H9 (cell line): Measurements from ENCODE around the gene PHF1. TPM values are rescaled to one million over a fixed set of nuclear protein-coding genes. Genes with fewer than 3 reads are reported as not detected.
A peak's percentile ranks its signal among the peaks of the same experiment; 100 is the strongest.

Source experiments
- DNase-seq: peaks from one replicate; pipeline ENCODE4 v3.0.0-alpha.2; 2017
- H2AFZ ChIP-seq: one replicate; pipeline ENCODE4 v1.6.1; 2013; ENCODE audit warnings: mild to moderate bottlenecking, low read length, control low read depth, moderate library complexity
- H2AK5ac ChIP-seq: 2 replicates; pipeline ENCODE4 v1.6.1; 2013; ENCODE audit warnings: low read length, control low read depth, mixed read lengths; ENCODE audit not compliant: insufficient read length
- H2BK120ac ChIP-seq: one replicate; pipeline ENCODE4 v1.6.1; 2013; ENCODE audit warnings: low read depth, mild to moderate bottlenecking, low read length, control low read depth, inconsistent platforms; ENCODE audit not compliant: poor library complexity, severe bottlenecking
- H2BK12ac ChIP-seq: 2 replicates; pipeline ENCODE4 v1.6.1; 2013; ENCODE audit warnings: low read length, control low read depth, mixed read lengths, low read depth; ENCODE audit not compliant: insufficient read length
- H2BK15ac ChIP-seq: 2 replicates; pipeline ENCODE4 v1.6.1; 2013; ENCODE audit warnings: low read depth, low read length, control low read depth
- H2BK20ac ChIP-seq: one replicate; pipeline ENCODE4 v1.6.1; 2013; ENCODE audit warnings: low read depth, mild to moderate bottlenecking, low read length, control low read depth, inconsistent platforms; ENCODE audit not compliant: poor library complexity, severe bottlenecking
- H2BK5ac ChIP-seq: 2 replicates; pipeline ENCODE4 v1.6.1; 2013; ENCODE audit warnings: low read length, control low read depth, mixed read lengths; ENCODE audit not compliant: insufficient read length
- H3K14ac ChIP-seq: 2 replicates; pipeline ENCODE4 v1.6.1; 2013; ENCODE audit warnings: low read length, control low read depth; ENCODE audit not compliant: insufficient read depth
- H3K18ac ChIP-seq: 2 replicates; pipeline ENCODE4 v1.6.1; 2013; ENCODE audit warnings: low read depth, mild to moderate bottlenecking, mixed read lengths, low read length, control low read depth; ENCODE audit not compliant: insufficient read length
- H3K23ac ChIP-seq: 2 replicates; pipeline ENCODE4 v1.6.1; 2013; ENCODE audit warnings: low read length, control low read depth, mixed read lengths, low read depth; ENCODE audit not compliant: insufficient read length
- H3K23me2 ChIP-seq: 2 replicates; pipeline ENCODE4 v1.6.1; 2013; ENCODE audit warnings: low read depth, mild to moderate bottlenecking, mixed read lengths, low read length, control low read depth; ENCODE audit not compliant: insufficient read length, poor library complexity, severe bottlenecking
- H3K27ac ChIP-seq: 2 replicates; pipeline ENCODE4 v1.5.1; 2013; ENCODE audit warnings: low read length, control low read depth, mixed read lengths, low read depth; ENCODE audit not compliant: insufficient read length
- H3K27me3 ChIP-seq: 2 replicates; pipeline ENCODE4 v1.6.1; 2013; ENCODE audit warnings: low read length, control low read depth, inconsistent platforms; ENCODE audit not compliant: insufficient read depth
- H3K4ac ChIP-seq: 2 replicates; pipeline ENCODE4 v1.6.1; 2013; ENCODE audit warnings: low read depth, mild to moderate bottlenecking, control low read depth, inconsistent platforms, low read length, moderate library complexity
- H3K4me1 ChIP-seq: 2 replicates; pipeline ENCODE4 v1.6.1; 2013; ENCODE audit warnings: low read length, control low read depth, inconsistent platforms; ENCODE audit not compliant: insufficient read depth
- H3K4me2 ChIP-seq: 2 replicates; pipeline ENCODE4 v1.6.1; 2013; ENCODE audit warnings: low read length, control low read depth, mixed read lengths; ENCODE audit not compliant: insufficient read length, insufficient read depth
- H3K56ac ChIP-seq: 2 replicates; pipeline ENCODE4 v1.6.1; 2013; ENCODE audit warnings: low read depth, mild to moderate bottlenecking, mixed read lengths, low read length, control low read depth; ENCODE audit not compliant: insufficient read length
- H3K79me1 ChIP-seq: 2 replicates; pipeline ENCODE4 v1.6.1; 2013; ENCODE audit warnings: low read depth, mild to moderate bottlenecking, moderate library complexity, low read length, control low read depth, inconsistent platforms; ENCODE audit not compliant: insufficient read depth, poor library complexity, severe bottlenecking
- H3K79me2 ChIP-seq: 2 replicates; pipeline ENCODE4 v1.6.1; 2013; ENCODE audit warnings: low read length, control low read depth, inconsistent platforms; ENCODE audit not compliant: insufficient read depth
- H3K9ac ChIP-seq: 2 replicates; pipeline ENCODE4 v1.6.1; 2013; ENCODE audit warnings: low read length, control low read depth, mixed read lengths; ENCODE audit not compliant: insufficient read length; ENCODE audit errors: extremely low read depth
- H3K9me3 ChIP-seq: one replicate; pipeline ENCODE4 v1.6.1; 2013; ENCODE audit warnings: low read depth, low read length, inconsistent platforms; ENCODE audit not compliant: control insufficient read depth
- H3T11ph ChIP-seq: one replicate; pipeline ENCODE4 v1.6.1; 2013; ENCODE audit warnings: mild to moderate bottlenecking, low read length, control low read depth, inconsistent platforms
- H4K20me1 ChIP-seq: one replicate; pipeline ENCODE4 v1.6.1; 2013; ENCODE audit not compliant: control insufficient read depth, insufficient read length, insufficient read depth
- H4K5ac ChIP-seq: 2 replicates; pipeline ENCODE4 v1.6.1; 2013; ENCODE audit warnings: low read depth, mild to moderate bottlenecking, mixed read lengths, low read length, control low read depth; ENCODE audit not compliant: insufficient read length
- H4K8ac ChIP-seq: replicated peaks from 2 replicates; pipeline ENCODE4 v1.6.1; 2013; ENCODE audit warnings: low read length, control low read depth, mixed read lengths, low read depth; ENCODE audit not compliant: insufficient read length
- H4K91ac ChIP-seq: 2 replicates; pipeline ENCODE4 v1.6.1; 2013; ENCODE audit warnings: low read depth, mild to moderate bottlenecking, moderate library complexity, mixed read lengths, low read length, control low read depth; ENCODE audit not compliant: insufficient read length
- H3K27ac Mint-ChIP-seq, 3 experiments: 2 replicates in 2 of 3; 3 replicates in 1 of 3; pipeline ENCODE4 v1.8.0; 2020 to 2021; ENCODE audit warnings: mixed read lengths in 3 of 3, mild to moderate bottlenecking in 1 of 3, moderate library complexity in 1 of 3
- H3K27me3 Mint-ChIP-seq: 2 replicates; pipeline ENCODE4 v1.8.0; 2021; ENCODE audit warnings: low read depth, mild to moderate bottlenecking, moderate library complexity, mixed read lengths
- H3K36me3 Mint-ChIP-seq, 3 experiments: 2 replicates in 2 of 3; 3 replicates in 1 of 3; pipeline ENCODE4 v1.8.0; 2020 to 2021; ENCODE audit warnings: low read depth in 3 of 3, mixed read lengths in 3 of 3; ENCODE audit not compliant: insufficient read depth in 1 of 3
- H3K4me1 Mint-ChIP-seq, 2 experiments: 2 replicates each; pipeline ENCODE4 v1.8.0; 2020; ENCODE audit warnings: mixed read lengths in 2 of 2
- H3K4me3 Mint-ChIP-seq, 2 experiments: 2 replicates in 1 of 2; 3 replicates in 1 of 2; pipeline ENCODE4 v1.8.0; 2020 to 2021; ENCODE audit warnings: mild to moderate bottlenecking in 2 of 2, mixed read lengths in 2 of 2, moderate library complexity in 1 of 2
- H3K9me3 Mint-ChIP-seq, 2 experiments: 2 replicates in 1 of 2; 3 replicates in 1 of 2; pipeline ENCODE4 v1.8.0; 2020; ENCODE audit warnings: mild to moderate bottlenecking in 2 of 2, mixed read lengths in 2 of 2, moderate library complexity in 1 of 2
- WGBS: extraction: QIAGEN DNeasy Blood & Tissue Kit; methylation state at CpG from one replicate; pipeline ENCODE4 v1.1.7; 2013; ENCODE audit warnings: missing lambda C conversion rate, low lambda C conversion rate, mixed read lengths; ENCODE audit not compliant: insufficient read length; ENCODE audit errors: extremely low coverage; 5-methylcytosine and 5-hydroxymethylcytosine counted together
- total RNA-seq: library from RNA; stranded (reverse); gene quantifications from 2 replicates; pipeline ENCODE4 v1.2.1, GENCODE V29; 2021
- TF ChIP-seq, protein P1 (sequence below): fragments of 200-600 bp; sonication (generic); conservative IDR thresholded peaks from 3 replicates; pipeline ENCODE4 v1.8.0; 2021; ENCODE audit warnings: antibody characterized with exemption, mild to moderate bottlenecking

PHF1 gene
- total RNA-seq, 1 experiment from 2014 or later: 56.8 TPM

DNA sequence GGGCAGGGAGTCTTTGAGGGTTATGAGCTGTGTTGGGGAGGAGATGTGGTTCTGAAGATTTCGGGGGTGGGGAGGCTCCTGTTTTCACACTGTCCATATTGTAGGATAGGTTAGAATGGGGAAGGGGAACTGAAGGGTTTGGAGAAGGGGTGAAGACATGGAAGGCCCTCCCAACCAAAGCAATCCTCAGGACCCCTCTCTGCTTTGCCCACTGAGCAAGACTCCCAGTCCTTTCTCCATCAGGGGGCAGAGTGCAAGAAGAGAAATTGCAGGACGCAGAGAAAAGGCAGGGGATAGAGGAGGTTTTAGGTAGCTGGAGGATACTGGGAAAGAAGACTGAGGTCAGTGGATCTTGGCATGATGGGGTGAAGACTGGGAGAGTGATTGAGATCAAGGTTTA lies 13.0 kb downstream of the PHF1 start:
- Histone ChIP-seq H3T11ph (no peak overlapping the region), H3K9ac (no peak overlapping the region), H3K27ac (no peak overlapping the region), H3K4ac (no peak overlapping the region), H4K91ac (no peak overlapping the region), H3K14ac (no peak overlapping the region), H2BK120ac (no peak overlapping the region), H3K9me3 (no peaks in the 10 kb centered on the region), H2AFZ (no peak overlapping the region), H4K5ac (no peak overlapping the region), H2BK5ac (no peak overlapping the region), H3K23me2 (peaks cover 13% of the 10 kb centered on the region), H4K8ac (no peak overlapping the region), H2BK20ac (no peak overlapping the region), H3K79me1 (peaks cover 3% of the 10 kb centered on the region), H3K18ac (no peak overlapping the region), H4K20me1 (no peaks in the 10 kb centered on the region), H3K4me1 (peaks cover 7% of the 10 kb centered on the region), H3K27me3 (no peaks in the 10 kb centered on the region), H2AK5ac (no peak overlapping the region), H3K79me2 (peaks cover 3% of the 10 kb centered on the region; the same call in 1 of the 2 replicates), H3K4me2 (no peak overlapping the region), H2BK12ac (no peak overlapping the region), H2BK15ac (no peak overlapping the region), H3K23ac (no peak overlapping the region), H3K56ac (no peak overlapping the region)
- DNase-seq: no peak
- H3K27ac Mint-ChIP-seq: peak overlapping the region in 2 of 3 experiments; percentile 68 to 93; a peak in 4 of 7 replicates
- peaks cover 72 to 73% of the 10 kb centered on the region in 2 experiments for H3K4me1 Mint-ChIP-seq
- peak overlapping the region; percentile 81 to 87; a peak in 2 of 5 replicates for H3K4me3 Mint-ChIP-seq
- peaks cover 24 to 27% (median 26%) of the 10 kb centered on the region in 3 experiments for H3K36me3 Mint-ChIP-seq
- TF ChIP-seq, protein P1, sequence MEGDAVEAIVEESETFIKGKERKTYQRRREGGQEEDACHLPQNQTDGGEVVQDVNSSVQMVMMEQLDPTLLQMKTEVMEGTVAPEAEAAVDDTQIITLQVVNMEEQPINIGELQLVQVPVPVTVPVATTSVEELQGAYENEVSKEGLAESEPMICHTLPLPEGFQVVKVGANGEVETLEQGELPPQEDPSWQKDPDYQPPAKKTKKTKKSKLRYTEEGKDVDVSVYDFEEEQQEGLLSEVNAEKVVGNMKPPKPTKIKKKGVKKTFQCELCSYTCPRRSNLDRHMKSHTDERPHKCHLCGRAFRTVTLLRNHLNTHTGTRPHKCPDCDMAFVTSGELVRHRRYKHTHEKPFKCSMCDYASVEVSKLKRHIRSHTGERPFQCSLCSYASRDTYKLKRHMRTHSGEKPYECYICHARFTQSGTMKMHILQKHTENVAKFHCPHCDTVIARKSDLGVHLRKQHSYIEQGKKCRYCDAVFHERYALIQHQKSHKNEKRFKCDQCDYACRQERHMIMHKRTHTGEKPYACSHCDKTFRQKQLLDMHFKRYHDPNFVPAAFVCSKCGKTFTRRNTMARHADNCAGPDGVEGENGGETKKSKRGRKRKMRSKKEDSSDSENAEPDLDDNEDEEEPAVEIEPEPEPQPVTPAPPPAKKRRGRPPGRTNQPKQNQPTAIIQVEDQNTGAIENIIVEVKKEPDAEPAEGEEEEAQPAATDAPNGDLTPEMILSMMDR: no peak
- no peaks in the 10 kb centered on the region for H3K27me3 Mint-ChIP-seq
- no CpG with 5 or more reads among the region's 2 CpGs for WGBS
- H3K9me3 Mint-ChIP-seq: no peaks in the 10 kb centered on the region; a peak in 1 of 5 replicates
